Tibial nerve (tissue), 4 donors: ENCODE measurements around the gene CAMK2D. TPM values are rescaled to one million over a fixed set of nuclear protein-coding genes. Genes with fewer than 3 reads are reported as not detected.

ENCODE experiments used
- DNase-seq, 2 donors: peaks; one replicate each; pipeline ENCODE4 v3.0.0-alpha.2; 2019; ENCODE audit warnings: low spot score in 2 of 2
- H3K27ac ChIP-seq, 4 donors: fragments of 200-600 bp; sonication (generic) in 3 of 4; one replicate each; pipeline ENCODE4 v1.5.1; 2017 to 2019; ENCODE audit warnings: mild to moderate bottlenecking in 1 of 4
- H3K27me3 ChIP-seq, 2 donors: fragments of 200-600 bp; sonication (generic) in 1 of 2; one replicate each; pipeline versions ENCODE4 v1.5.1 to v1.6.0; 2017 to 2019
- H3K36me3 ChIP-seq, 3 donors: fragments of 200-600 bp; sonication (generic); one replicate each; pipeline ENCODE4 v1.5.1; 2018 to 2019
- H3K4me1 ChIP-seq, 4 donors: fragments of 200-600 bp; sonication (generic) in 3 of 4; one replicate each; pipeline ENCODE4 v1.5.1; 2017 to 2019
- H3K4me3 ChIP-seq, 4 donors: fragments of 200-600 bp; sonication (generic) in 3 of 4; one replicate each; pipeline ENCODE4 v1.5.1; 2017 to 2019; ENCODE audit warnings: mild to moderate bottlenecking in 1 of 4, moderate library complexity in 1 of 4
- H3K9me3 ChIP-seq, 4 donors: fragments of 200-600 bp; sonication (generic) in 3 of 4; one replicate each; pipeline ENCODE4 v1.5.1; 2017 to 2019
- EP300 ChIP-seq, 2 donors: sonication (generic); formaldehyde crosslinking; IDR thresholded peaks; one replicate each; pipeline ENCODE4 v1.6.1; 2017; ENCODE audit warnings: antibody characterized with exemption in 2 of 2, mild to moderate bottlenecking in 1 of 2
- POLR2A ChIP-seq, 2 donors: fragments of 450-650 bp; IDR thresholded peaks; one replicate each; pipeline ENCODE4 v1.6.1; 2017; ENCODE audit warnings: antibody characterized with exemption in 2 of 2, mild to moderate bottlenecking in 2 of 2, moderate library complexity in 2 of 2
- WGBS, 2 donors: methylation state at CpG; one replicate each; pipeline ENCODE4 v1.1.5; 2018; 5-methylcytosine and 5-hydroxymethylcytosine counted together
- total RNA-seq, 4 donors: library from RNA; depleted of rRNA; stranded (reverse); fragments of >200 nt; gene quantifications; one replicate each; pipeline ENCODE4 v1.1.0, GENCODE V29; 2016
- TF ChIP-seq, protein P1 (sequence below), 5 experiments: fragments of 200-600 bp in 3 of 5; fragments of 450-650 bp in 2 of 5; sonication (generic) in 3 of 5; IDR thresholded peaks; one replicate each; pipeline ENCODE4 v1.5.1; 2016 to 2019; ENCODE audit warnings: antibody characterized with exemption in 5 of 5, mild to moderate bottlenecking in 3 of 5, moderate library complexity in 2 of 5

The CAMK2D gene
- total RNA-seq, 4 donors from 2014 or later: 30.3 to 58.5 (median 34.6) TPM

DNA sequence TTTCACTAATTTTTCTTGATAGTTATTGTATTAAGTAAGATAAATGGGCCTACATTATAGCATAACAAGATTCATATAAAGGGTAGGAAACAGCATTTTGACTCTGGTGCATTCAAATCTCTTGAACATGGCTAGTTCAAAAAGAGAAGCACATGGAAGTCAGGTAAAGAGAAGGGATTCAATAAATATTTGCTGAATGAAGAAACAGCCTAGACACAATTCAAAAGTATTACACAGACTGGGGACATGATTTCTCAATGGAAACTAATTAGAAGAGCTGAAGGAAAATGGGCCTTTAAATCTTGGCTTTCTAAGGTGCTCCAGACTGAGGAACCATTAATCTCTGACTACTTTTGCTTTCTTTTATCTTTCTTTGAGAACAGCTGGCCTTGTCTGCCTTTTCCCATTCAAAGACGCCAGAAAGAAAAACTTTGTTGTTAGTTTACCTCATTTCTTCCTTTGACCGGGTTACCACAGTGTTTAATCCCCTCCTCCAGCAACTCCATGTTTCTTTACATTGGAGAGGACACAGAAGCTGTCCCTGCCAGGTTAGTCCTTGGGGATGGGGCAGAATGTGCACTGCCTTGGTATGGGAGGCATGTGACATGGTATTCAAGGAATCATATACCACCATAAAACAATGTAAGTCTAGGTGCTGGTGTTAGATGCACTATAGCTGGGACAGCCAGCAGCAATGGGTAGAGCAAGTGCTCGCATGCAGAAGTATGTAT, 264.2 kb downstream of the CAMK2D start:
- Histone ChIP-seq H3K27me3 (no peaks in the 10 kb centered on the region), H3K27ac (no peak overlapping the region), H3K4me3 (no peak overlapping the region), H3K4me1 (no peaks in the 10 kb centered on the region), H3K36me3 (peaks cover 2 to 30% (median 4%) of the 10 kb centered on the region in 3 donors), H3K9me3 (no peaks in the 10 kb centered on the region)
- WGBS, 2 donors: 75 to 82% methylated on average over 3 of the region's 3 CpGs
- DNase-seq: no peak
- TF ChIP-seq POLR2A (IDR thresholded peaks at IDR 0.05) (no peak), EP300 (IDR thresholded peaks at IDR 0.05) (no peak)
- TF ChIP-seq, protein P1, sequence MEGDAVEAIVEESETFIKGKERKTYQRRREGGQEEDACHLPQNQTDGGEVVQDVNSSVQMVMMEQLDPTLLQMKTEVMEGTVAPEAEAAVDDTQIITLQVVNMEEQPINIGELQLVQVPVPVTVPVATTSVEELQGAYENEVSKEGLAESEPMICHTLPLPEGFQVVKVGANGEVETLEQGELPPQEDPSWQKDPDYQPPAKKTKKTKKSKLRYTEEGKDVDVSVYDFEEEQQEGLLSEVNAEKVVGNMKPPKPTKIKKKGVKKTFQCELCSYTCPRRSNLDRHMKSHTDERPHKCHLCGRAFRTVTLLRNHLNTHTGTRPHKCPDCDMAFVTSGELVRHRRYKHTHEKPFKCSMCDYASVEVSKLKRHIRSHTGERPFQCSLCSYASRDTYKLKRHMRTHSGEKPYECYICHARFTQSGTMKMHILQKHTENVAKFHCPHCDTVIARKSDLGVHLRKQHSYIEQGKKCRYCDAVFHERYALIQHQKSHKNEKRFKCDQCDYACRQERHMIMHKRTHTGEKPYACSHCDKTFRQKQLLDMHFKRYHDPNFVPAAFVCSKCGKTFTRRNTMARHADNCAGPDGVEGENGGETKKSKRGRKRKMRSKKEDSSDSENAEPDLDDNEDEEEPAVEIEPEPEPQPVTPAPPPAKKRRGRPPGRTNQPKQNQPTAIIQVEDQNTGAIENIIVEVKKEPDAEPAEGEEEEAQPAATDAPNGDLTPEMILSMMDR (IDR thresholded peaks at IDR 0.05): no peak

DNA sequence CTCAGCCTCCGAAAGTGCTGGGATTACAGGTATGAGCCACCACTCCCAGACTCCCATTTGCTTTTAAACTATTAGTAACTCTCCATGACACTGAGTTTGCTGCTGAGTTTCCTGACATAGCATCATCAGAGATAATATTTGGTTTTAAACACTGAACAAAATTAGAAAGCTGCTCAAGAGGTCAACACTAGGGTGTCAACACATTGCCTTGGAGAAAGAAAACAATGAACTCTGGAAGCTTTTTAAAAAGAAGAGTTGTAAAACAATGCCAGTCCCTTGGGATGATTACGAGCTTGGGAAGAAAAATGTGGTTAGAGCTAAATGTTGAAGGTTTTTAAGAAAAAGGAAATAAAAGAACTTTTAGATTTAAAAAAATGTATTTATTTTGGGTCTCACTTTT, 264.8 kb downstream of the CAMK2D start:
- no peak for DNase-seq
- H3K4me1 ChIP-seq: no peaks in the 10 kb centered on the region
- H3K27me3 ChIP-seq: no peaks in the 10 kb centered on the region
- H3K4me3 ChIP-seq: no peak overlapping the region
- TF ChIP-seq POLR2A (IDR thresholded peaks at IDR 0.05): no peak
- TF ChIP-seq, protein P1 (IDR thresholded peaks at IDR 0.05): no peak
- no peak for TF ChIP-seq EP300 (IDR thresholded peaks at IDR 0.05)
- H3K27ac ChIP-seq: no peak overlapping the region
- WGBS, 2 donors: 60 to 81% methylated on average over 2 of the region's 2 CpGs
- H3K9me3 ChIP-seq: no peaks in the 10 kb centered on the region
- H3K36me3 ChIP-seq: peaks cover 2 to 30% (median 4%) of the 10 kb centered on the region in 3 donors

DNA sequence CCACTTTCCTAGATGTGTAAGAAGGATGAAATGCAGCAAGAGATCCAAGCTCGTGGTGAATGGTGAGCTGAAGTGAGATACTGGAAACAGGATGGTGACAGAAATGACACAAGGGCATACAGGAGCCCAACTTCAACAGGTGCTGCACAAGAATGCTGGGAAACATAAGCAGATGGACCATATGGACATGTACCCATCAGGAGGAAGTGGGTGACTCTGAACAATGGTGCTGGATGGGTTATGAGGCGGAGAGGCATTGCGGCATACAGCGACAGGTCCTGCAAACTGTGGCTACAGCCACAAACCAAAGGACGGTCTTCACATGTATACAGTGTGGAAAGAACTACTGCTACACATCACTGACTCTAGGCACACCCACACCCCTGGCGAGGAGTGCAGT, 265.7 kb downstream of the CAMK2D start:
- Histone ChIP-seq H3K9me3 (no peaks in the 10 kb centered on the region), H3K36me3 (peaks cover 2 to 30% (median 4%) of the 10 kb centered on the region in 3 donors), H3K27ac (no peak overlapping the region), H3K4me3 (no peak overlapping the region), H3K4me1 (no peaks in the 10 kb centered on the region), H3K27me3 (no peaks in the 10 kb centered on the region)
- no peak for TF ChIP-seq EP300 (IDR thresholded peaks at IDR 0.05)
- TF ChIP-seq POLR2A (IDR thresholded peaks at IDR 0.05): no peak
- TF ChIP-seq, protein P1 (IDR thresholded peaks at IDR 0.05): no peak
- no peak for DNase-seq
- 95 to 98% methylated on average over 6 of the region's 6 CpGs for WGBS, 2 donors

DNA sequence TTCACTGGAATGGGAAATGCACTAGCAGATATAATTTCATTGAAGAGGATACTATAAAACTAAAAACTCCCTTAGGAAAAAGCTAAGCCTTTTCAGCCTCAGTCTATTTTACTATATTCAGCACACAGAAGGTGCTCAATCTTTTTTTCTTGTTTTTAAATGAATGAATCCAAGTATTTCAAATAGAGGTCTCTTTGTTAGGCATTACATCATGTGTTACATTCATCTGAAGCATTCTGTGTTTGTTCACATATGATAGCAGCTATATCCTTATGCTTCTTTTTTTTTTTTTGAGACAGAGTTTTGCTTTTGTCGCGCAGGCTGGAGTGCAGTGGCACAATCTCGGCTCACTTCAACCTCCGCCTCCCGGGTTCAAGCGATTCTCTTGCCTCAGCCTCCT, 278.4 kb downstream of the CAMK2D start:
- Histone ChIP-seq H3K4me3 (no peak overlapping the region), H3K27me3 (no peaks in the 10 kb centered on the region), H3K36me3 (peaks cover 0 to 9% (median 0%) of the 10 kb centered on the region in 3 donors), H3K4me1 (no peaks in the 10 kb centered on the region), H3K9me3 (no peaks in the 10 kb centered on the region), H3K27ac (peak overlapping the region in 1 of 4 donors; percentile 27)
- TF ChIP-seq POLR2A (IDR thresholded peaks at IDR 0.05) (no peak), EP300 (IDR thresholded peaks at IDR 0.05) (no peak)
- TF ChIP-seq, protein P1 (IDR thresholded peaks at IDR 0.05): no peak
- DNase-seq: no peak
- 40 to 50% methylated on average over 6 of the region's 6 CpGs for WGBS, 2 donors

DNA sequence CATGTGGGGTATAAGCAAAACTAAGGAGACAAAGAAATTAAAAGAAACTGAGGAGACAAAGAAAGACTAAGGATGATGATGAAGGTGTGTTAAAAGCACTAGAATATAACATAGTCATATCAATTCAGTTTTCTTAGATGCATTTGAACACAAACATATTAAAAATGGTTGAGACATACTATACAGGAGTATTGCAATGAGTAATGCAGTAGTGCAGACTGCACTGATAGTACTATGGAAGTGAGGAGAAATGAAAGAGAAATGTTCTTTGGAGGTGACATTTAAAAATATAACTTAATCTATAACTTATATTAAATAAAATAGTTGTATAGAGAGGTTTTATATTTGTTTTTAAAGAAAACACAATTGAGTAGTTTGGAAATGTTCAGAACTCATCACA, 279.2 kb downstream of the CAMK2D start:
- Histone ChIP-seq H3K27ac (no peak overlapping the region), H3K4me3 (no peak overlapping the region), H3K36me3 (peaks cover 0 to 17% (median 0%) of the 10 kb centered on the region in 3 donors), H3K4me1 (no peaks in the 10 kb centered on the region), H3K9me3 (peaks cover 0 to 5% (median 0%) of the 10 kb centered on the region in 4 donors), H3K27me3 (no peaks in the 10 kb centered on the region)
- DNase-seq: no peak
- TF ChIP-seq POLR2A (IDR thresholded peaks at IDR 0.05) (no peak), EP300 (IDR thresholded peaks at IDR 0.05) (no peak)
- TF ChIP-seq, protein P1 (IDR thresholded peaks at IDR 0.05): no peak
